HUES64 (cell line): ENCODE data around the gene NCAN.

Experiments
- H3K27ac ChIP-seq: 2 replicates; pipeline ENCODE4 v1.7.0; 2013; ENCODE audit warnings: low read depth, low read length, inconsistent platforms
- H3K27me3 ChIP-seq: 2 replicates; pipeline ENCODE4 v1.6.1; 2013; ENCODE audit warnings: mild to moderate bottlenecking, low read length; ENCODE audit not compliant: insufficient read depth
- H3K36me3 ChIP-seq: 2 replicates; pipeline ENCODE4 v1.6.1; 2013; ENCODE audit warnings: mild to moderate bottlenecking, low read length; ENCODE audit not compliant: insufficient read depth
- H3K4me1 ChIP-seq: 2 replicates; pipeline ENCODE4 v1.6.1; 2013; ENCODE audit warnings: mild to moderate bottlenecking, low read length, moderate library complexity; ENCODE audit not compliant: insufficient read depth
- H3K4me3 ChIP-seq: 2 replicates; pipeline ENCODE4 v1.5.1; 2013; ENCODE audit warnings: mild to moderate bottlenecking, low read length, moderate library complexity
- H3K9ac ChIP-seq: 2 replicates; pipeline ENCODE4 v1.6.1; 2013; ENCODE audit warnings: mild to moderate bottlenecking, low read depth, low read length
- H3K9me3 ChIP-seq: 2 replicates; pipeline ENCODE4 v1.6.1; 2013; ENCODE audit warnings: low read depth, low read length; ENCODE audit not compliant: insufficient read depth
- WGBS: fragments of 150-250, 120-280 bp; methylation state at CpG from one replicate; pipeline ENCODE4 v1.1.7; 2013; ENCODE audit warnings: missing lambda C conversion rate; 5-methylcytosine and 5-hydroxymethylcytosine counted together

Gene NCAN

DNA sequence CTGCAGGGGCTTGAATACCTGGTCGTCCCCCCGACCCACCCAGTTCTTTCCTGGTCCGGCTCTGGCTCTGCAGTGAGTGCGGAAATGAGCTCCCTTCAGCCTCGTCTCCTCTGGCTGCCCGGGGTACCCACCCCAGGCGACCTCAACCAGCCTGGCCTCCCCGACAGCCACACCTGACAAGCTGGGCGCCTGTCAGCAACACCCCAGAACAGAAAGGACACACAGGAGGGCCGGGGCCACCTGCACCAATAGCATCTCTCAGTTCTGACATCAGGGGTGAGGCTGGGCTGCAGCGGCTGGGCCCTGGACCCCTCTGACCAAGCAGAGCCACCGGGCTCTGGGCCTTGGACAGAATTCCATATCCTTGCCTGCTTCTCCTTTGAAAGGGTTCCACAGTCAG, 88.9 kb downstream of the NCAN start:
- WGBS: 93% methylated on average over 12 of the region's 12 CpGs

More for the DNA sequence above, 88.9 kb downstream of the NCAN start:
- no peaks in the 10 kb centered on the region for H3K4me1 ChIP-seq
- no peak overlapping the region; the same call in 1 of the 2 replicates for H3K9ac ChIP-seq
- H3K36me3 ChIP-seq: peaks cover 75% of the 10 kb centered on the region
- H3K9me3 ChIP-seq: no peaks in the 10 kb centered on the region
- H3K27me3 ChIP-seq: no peaks in the 10 kb centered on the region
- no peak overlapping the region for H3K27ac ChIP-seq
- H3K4me3 ChIP-seq: no peak overlapping the region
